GM23338 (cell line): ENCODE data around the gene ATAD1. TPM values are rescaled to one million over a fixed set of nuclear protein-coding genes. Genes with fewer than 3 reads are reported as not detected.

Experiments used
- ATAC-seq: fragments of 200-7000 bp; cut with Tn5 transposase; 3 replicates; pipeline ENCODE4 v1.9.1; 2020
- DNase-seq: peaks from one replicate; pipeline ENCODE4 v3.0.0-alpha.2; 2015; ENCODE audit warnings: low spot score
- H2AFZ ChIP-seq: fragments of 200-600 bp; sonication (generic); 2 replicates; pipeline ENCODE4 v1.8.0; 2016; ENCODE audit warnings: antibody characterized with exemption, mild to moderate bottlenecking, moderate library complexity
- H3F3A ChIP-seq: fragments of 200-600 bp; sonication (generic); replicated peaks from 2 replicates; pipeline ENCODE4 v1.8.0; 2017; ENCODE audit warnings: antibody characterized with exemption, mixed run types, low read depth
- H3K27ac ChIP-seq: fragments of 200-600 bp; sonication (generic); 2 replicates; pipeline ENCODE4 v1.6.1; 2016; ENCODE audit warnings: low read depth
- H3K27me3 ChIP-seq: fragments of 200-600 bp; sonication (generic); 2 replicates; pipeline ENCODE4 v1.8.0; 2016; ENCODE audit warnings: mild to moderate bottlenecking, mixed run types, moderate library complexity; ENCODE audit not compliant: insufficient read depth
- H3K36me3 ChIP-seq: fragments of 200-600 bp; sonication (generic); 2 replicates; pipeline ENCODE4 v1.8.0; 2016; ENCODE audit warnings: mild to moderate bottlenecking; ENCODE audit not compliant: insufficient read depth
- H3K4me1 ChIP-seq: fragments of 200-600 bp; sonication (generic); 2 replicates; pipeline ENCODE4 v1.8.0; 2016; ENCODE audit warnings: mild to moderate bottlenecking, moderate library complexity; ENCODE audit not compliant: insufficient read depth
- H3K4me2 ChIP-seq: fragments of 200-600 bp; sonication (generic); 2 replicates; pipeline ENCODE4 v1.7.1; 2017; ENCODE audit warnings: mixed run types
- H3K4me3 ChIP-seq: fragments of 200-600 bp; sonication (generic); 2 replicates; pipeline ENCODE4 v1.6.1; 2016; ENCODE audit warnings: mixed run types
- H3K79me2 ChIP-seq: fragments of 200-600 bp; sonication (generic); replicated peaks from 2 replicates; pipeline ENCODE4 v1.8.0; 2017; ENCODE audit warnings: mild to moderate bottlenecking; ENCODE audit not compliant: insufficient read depth
- H3K9me2 ChIP-seq: fragments of 200-600 bp; sonication (generic); 2 replicates; pipeline ENCODE4 v1.8.0; 2017; ENCODE audit not compliant: insufficient read depth
- H4K20me1 ChIP-seq: fragments of 200-600 bp; sonication (generic); replicated peaks from 2 replicates; pipeline ENCODE4 v1.8.0; 2017; ENCODE audit warnings: mild to moderate bottlenecking; ENCODE audit not compliant: insufficient read depth
- H3K27ac Mint-ChIP-seq: 2 replicates; pipeline ENCODE4 v1.8.0; 2020; ENCODE audit warnings: inconsistent platforms, mild to moderate bottlenecking, moderate library complexity, mixed read lengths
- H3K27me3 Mint-ChIP-seq: 3 replicates; pipeline ENCODE4 v1.8.0; 2022; ENCODE audit warnings: low read depth, mild to moderate bottlenecking, moderate library complexity, mixed read lengths, inconsistent platforms; ENCODE audit not compliant: insufficient read depth, poor library complexity
- H3K36me3 Mint-ChIP-seq: 3 replicates; pipeline ENCODE4 v1.8.0; 2021; ENCODE audit warnings: low read depth, mild to moderate bottlenecking, inconsistent platforms, moderate library complexity, mixed read lengths
- H3K4me1 Mint-ChIP-seq: 3 replicates; pipeline ENCODE4 v1.8.0; 2020; ENCODE audit warnings: mild to moderate bottlenecking, inconsistent platforms, mixed read lengths
- H3K4me3 Mint-ChIP-seq: 3 replicates; pipeline ENCODE4 v1.8.0; 2021; ENCODE audit warnings: moderate library complexity, mild to moderate bottlenecking, inconsistent platforms, mixed read lengths
- H3K9me3 Mint-ChIP-seq: 3 replicates; pipeline ENCODE4 v1.8.0; 2020; ENCODE audit warnings: moderate library complexity, mild to moderate bottlenecking, inconsistent platforms, mixed read lengths
- CREB1 ChIP-seq: fragments of 250-450 bp; sonication (Bioruptor Pico); IDR thresholded peaks from 2 replicates; pipeline ENCODE4 v1.5.0; 2020; ENCODE audit warnings: low read depth, mild to moderate bottlenecking, moderate library complexity
- CTCF ChIP-seq, 2 experiments: fragments of 200-600 bp in 1 of 2; sonication (generic) in 1 of 2; conservative IDR thresholded peaks; 2 replicates each; pipeline versions ENCODE4 v1.5.1 to v1.6.1; 2016 to 2017; ENCODE audit warnings: antibody characterized with exemption in 2 of 2, low read depth in 2 of 2, mild to moderate bottlenecking in 2 of 2, moderate library complexity in 1 of 2
- ETS1 ChIP-seq: IDR thresholded peaks from 2 replicates; pipeline ENCODE4 v1.6.1; 2016; ENCODE audit warnings: antibody characterized with exemption
- EZH2 ChIP-seq: fragments of 200-600 bp; sonication (generic); IDR thresholded peaks from one replicate; pipeline ENCODE4 v1.8.0; 2017; ENCODE audit warnings: antibody characterized with exemption, mild to moderate bottlenecking, low read depth; ENCODE audit not compliant: unreplicated experiment
- EZH2phosphoT487 ChIP-seq: fragments of 200-600 bp; sonication (generic); IDR thresholded peaks from one replicate; pipeline ENCODE4 v1.8.1; 2018; ENCODE audit warnings: antibody characterized with exemption; ENCODE audit not compliant: unreplicated experiment
- JUNB ChIP-seq: IDR thresholded peaks from one replicate; pipeline ENCODE4 v1.6.1; 2016; ENCODE audit warnings: antibody characterized with exemption; ENCODE audit not compliant: unreplicated experiment
- NANOG ChIP-seq: IDR thresholded peaks from 2 replicates; pipeline ENCODE4 v1.6.1; 2016; ENCODE audit warnings: antibody characterized with exemption, borderline replicate concordance
- POLR2AphosphoS5 ChIP-seq: IDR thresholded peaks from 2 replicates; pipeline ENCODE4 v1.6.1; 2016; ENCODE audit warnings: antibody characterized with exemption, low read depth
- STAT1 ChIP-seq: IDR thresholded peaks from one replicate; pipeline ENCODE4 v1.6.1; 2016; ENCODE audit warnings: antibody characterized with exemption; ENCODE audit not compliant: unreplicated experiment
- ZNF331 ChIP-seq: fragments of 250-450 bp; sonication (Bioruptor Pico); IDR thresholded peaks from 2 replicates; pipeline ENCODE4 v1.5.0; 2020; ENCODE audit warnings: low read depth, mild to moderate bottlenecking, moderate library complexity
- polyA plus RNA-seq: library from polyadenylated mRNA; unstranded; fragments of >200 nt; fragmentation: Nextera tagmentation; extraction: Ambion mirVana; gene quantifications from 2 replicates; pipeline ENCODE4 v1.2.1, GENCODE V29; 2016
- total RNA-seq: library from RNA; depleted of rRNA; stranded (reverse); fragments of >200 nt; shearing (Covaris generic); gene quantifications from 2 replicates; pipeline ENCODE4 v1.2.3, GENCODE V29; 2014
- TF ChIP-seq, protein P1 (sequence below): IDR thresholded peaks from one replicate; pipeline ENCODE4 v1.6.1; 2018; ENCODE audit warnings: antibody characterized with exemption; ENCODE audit not compliant: unreplicated experiment

Gene ATAD1
- total and polyA plus RNA-seq, 2 experiments from 2014 or later: 30.3 to 49.6 TPM

DNA sequence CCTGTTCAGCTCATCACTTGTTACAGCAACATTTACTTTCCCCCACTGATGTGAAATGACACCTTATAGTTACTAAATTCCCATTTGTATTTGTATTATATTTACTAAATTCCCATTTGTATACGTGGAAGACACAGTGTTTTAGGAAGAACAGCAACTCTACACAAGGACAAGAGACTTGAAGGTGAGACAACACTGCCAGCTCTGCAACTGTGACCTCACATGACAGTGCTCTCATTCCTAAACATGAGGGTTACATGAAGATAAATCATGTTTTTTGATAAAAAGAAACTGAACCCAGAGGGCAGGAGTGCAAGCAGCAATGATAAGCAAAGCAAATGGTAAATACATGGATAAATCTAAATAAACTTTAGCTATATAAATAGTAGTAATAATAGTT, 60.3 kb downstream of the ATAD1 start:
- H3K4me2 ChIP-seq: no peak overlapping the region; the same call in 1 of the 2 replicates
- peaks cover 22% of the 10 kb centered on the region for H3K4me1 Mint-ChIP-seq
- no peak overlapping the region for H3K4me3 Mint-ChIP-seq
- H3K27ac Mint-ChIP-seq: no peak overlapping the region
- no peak overlapping the region for H3K27ac ChIP-seq
- H3K79me2 ChIP-seq: no peaks in the 10 kb centered on the region
- no peak overlapping the region for H2AFZ ChIP-seq
- no peaks in the 10 kb centered on the region; the same call in 1 of the 2 replicates for H3K36me3 ChIP-seq
- H3K27me3 ChIP-seq: no peaks in the 10 kb centered on the region
- H3K36me3 Mint-ChIP-seq: peaks cover 33% of the 10 kb centered on the region; the same call in 2 of the 3 replicates
- H3K4me3 ChIP-seq: no peak overlapping the region
- H3K9me2 ChIP-seq: no peaks in the 10 kb centered on the region
- H3K27me3 Mint-ChIP-seq: no peaks in the 10 kb centered on the region
- peaks cover 26% of the 10 kb centered on the region for H3K4me1 ChIP-seq
- DNase-seq (no peak), ATAC-seq (no peak)
- no peaks in the 10 kb centered on the region for H4K20me1 ChIP-seq
- TF ChIP-seq JUNB (no peak), CREB1 (CRISPR knock-in tag) (no peak), NANOG (no peak)
- 0 out of 2 replicates have a peak, but pooled peaks cover 5% of the 10 kb centered on the region for H3F3A ChIP-seq
- H3K9me3 Mint-ChIP-seq: no peaks in the 10 kb centered on the region

- no peak overlapping the region for H3K4me2 ChIP-seq
- no peak overlapping the region for H3K27ac ChIP-seq
- H3F3A ChIP-seq: no peaks in the 10 kb centered on the region; the same call in 1 of the 2 replicates
- H3K4me3 ChIP-seq: no peak overlapping the region
- H3K9me3 Mint-ChIP-seq: no peaks in the 10 kb centered on the region
- H3K27me3 Mint-ChIP-seq: no peaks in the 10 kb centered on the region
- H3K27me3 ChIP-seq: no peaks in the 10 kb centered on the region
- no peaks in the 10 kb centered on the region for H3K9me2 ChIP-seq
- peaks cover 37% of the 10 kb centered on the region for H3K4me1 ChIP-seq
- DNase-seq (no peak), ATAC-seq (no peak)
- no peak overlapping the region for H2AFZ ChIP-seq
- H3K36me3 ChIP-seq: no peaks in the 10 kb centered on the region; the same call in 1 of the 2 replicates
- peaks cover 42% of the 10 kb centered on the region for H3K4me1 Mint-ChIP-seq
- no peaks in the 10 kb centered on the region for H4K20me1 ChIP-seq
- peaks cover 30% of the 10 kb centered on the region; the same call in 2 of the 3 replicates for H3K36me3 Mint-ChIP-seq
- no peak overlapping the region; the same call in 1 of the 2 replicates for H3K27ac Mint-ChIP-seq
- H3K4me3 Mint-ChIP-seq: no peak overlapping the region
- H3K79me2 ChIP-seq: no peaks in the 10 kb centered on the region
- TF ChIP-seq NANOG (no peak), EZH2phosphoT487 (no peak), POLR2AphosphoS5 (no peak), CREB1 (CRISPR knock-in tag) (no peak), EZH2 (no peak), ZNF331 (CRISPR knock-in tag) (no peak), JUNB (no peak), CTCF (conservative IDR thresholded peaks at IDR 0.05; ENCODE audit: low read depth in 2 of 2) (no peak), ETS1 (no peak), STAT1 (no peak)
- TF ChIP-seq, protein P1, sequence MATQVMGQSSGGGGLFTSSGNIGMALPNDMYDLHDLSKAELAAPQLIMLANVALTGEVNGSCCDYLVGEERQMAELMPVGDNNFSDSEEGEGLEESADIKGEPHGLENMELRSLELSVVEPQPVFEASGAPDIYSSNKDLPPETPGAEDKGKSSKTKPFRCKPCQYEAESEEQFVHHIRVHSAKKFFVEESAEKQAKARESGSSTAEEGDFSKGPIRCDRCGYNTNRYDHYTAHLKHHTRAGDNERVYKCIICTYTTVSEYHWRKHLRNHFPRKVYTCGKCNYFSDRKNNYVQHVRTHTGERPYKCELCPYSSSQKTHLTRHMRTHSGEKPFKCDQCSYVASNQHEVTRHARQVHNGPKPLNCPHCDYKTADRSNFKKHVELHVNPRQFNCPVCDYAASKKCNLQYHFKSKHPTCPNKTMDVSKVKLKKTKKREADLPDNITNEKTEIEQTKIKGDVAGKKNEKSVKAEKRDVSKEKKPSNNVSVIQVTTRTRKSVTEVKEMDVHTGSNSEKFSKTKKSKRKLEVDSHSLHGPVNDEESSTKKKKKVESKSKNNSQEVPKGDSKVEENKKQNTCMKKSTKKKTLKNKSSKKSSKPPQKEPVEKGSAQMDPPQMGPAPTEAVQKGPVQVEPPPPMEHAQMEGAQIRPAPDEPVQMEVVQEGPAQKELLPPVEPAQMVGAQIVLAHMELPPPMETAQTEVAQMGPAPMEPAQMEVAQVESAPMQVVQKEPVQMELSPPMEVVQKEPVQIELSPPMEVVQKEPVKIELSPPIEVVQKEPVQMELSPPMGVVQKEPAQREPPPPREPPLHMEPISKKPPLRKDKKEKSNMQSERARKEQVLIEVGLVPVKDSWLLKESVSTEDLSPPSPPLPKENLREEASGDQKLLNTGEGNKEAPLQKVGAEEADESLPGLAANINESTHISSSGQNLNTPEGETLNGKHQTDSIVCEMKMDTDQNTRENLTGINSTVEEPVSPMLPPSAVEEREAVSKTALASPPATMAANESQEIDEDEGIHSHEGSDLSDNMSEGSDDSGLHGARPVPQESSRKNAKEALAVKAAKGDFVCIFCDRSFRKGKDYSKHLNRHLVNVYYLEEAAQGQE: no peak
Observed at GRCh38 chr10:87753995-87754866, 63.8 kb downstream of the ATAD1 start.
